ENCODE results near the gene DPYD. TPM values are rescaled to one million over a fixed set of nuclear protein-coding genes. Genes with fewer than 3 reads are reported as not detected.

DPYD gene
- total RNA-seq, 1 experiment from 2014 or later = 0.46 TPM

GRCh38 chr1:97608272-97608671, 312.6 kb downstream of the DPYD start (continued):
- TF ChIP-seq IRF2 (CRISPR knock-in tag; IDR thresholded peaks at IDR 0.05; ENCODE audit: borderline replicate concordance, low read depth) (no peak), MXD4 (CRISPR knock-in tag; IDR thresholded peaks at IDR 0.05; ENCODE audit: borderline replicate concordance) (no peak), ZBTB21 (CRISPR knock-in tag; IDR thresholded peaks at IDR 0.05; ENCODE audit: borderline replicate concordance) (no peak), ZNF219 (CRISPR knock-in tag; IDR thresholded peaks at IDR 0.05; ENCODE audit: borderline replicate concordance) (no peak), USF1 (CRISPR knock-in tag; IDR thresholded peaks at IDR 0.05) (no peak)

- Mint-ChIP-seq H3K27me3 (ENCODE audit: low read depth) (no peaks in the 10 kb centered on the region), H3K4me1 (peaks cover 4% of the 10 kb centered on the region; the same call in 1 of the 2 replicates), H3K27ac (no peak overlapping the region), H3K36me3 (no peaks in the 10 kb centered on the region), H3K9me3 (no peaks in the 10 kb centered on the region), H3K4me3 (no peak overlapping the region)
- ChIA-PET CTCF (no interaction called here), POLR2A (no interaction called here)
- DNase-seq (ENCODE audit: low spot score) (no peak), ATAC-seq (no peak)
- no peak for TF ChIP-seq ZNF281 (CRISPR knock-in tag; IDR thresholded peaks at IDR 0.05)
- no peak for TF ChIP-seq HMGXB4 (CRISPR knock-in tag; IDR thresholded peaks at IDR 0.05)
- no peak for TF ChIP-seq AR (CRISPR knock-in tag; IDR thresholded peaks at IDR 0.05)
- no peak for TF ChIP-seq ZNF512 (CRISPR knock-in tag; IDR thresholded peaks at IDR 0.05; ENCODE audit: borderline replicate concordance)
- TF ChIP-seq USF2 (CRISPR knock-in tag; IDR thresholded peaks at IDR 0.05) = no peak
- TF ChIP-seq PRRX2 (CRISPR knock-in tag; IDR thresholded peaks at IDR 0.05) = no peak
- TF ChIP-seq NR1H2 (CRISPR knock-in tag; IDR thresholded peaks at IDR 0.05) = no peak
- TF ChIP-seq ZNF121 (CRISPR knock-in tag; IDR thresholded peaks at IDR 0.05) = no peak
- no peak for TF ChIP-seq ZNF423 (CRISPR knock-in tag; IDR thresholded peaks at IDR 0.05)
- no peak for TF ChIP-seq ZNF671 (CRISPR knock-in tag; IDR thresholded peaks at IDR 0.05)
- no peak for TF ChIP-seq ZBTB21 (CRISPR knock-in tag; IDR thresholded peaks at IDR 0.05; ENCODE audit: borderline replicate concordance)
- no peak for TF ChIP-seq MAX (CRISPR knock-in tag; IDR thresholded peaks at IDR 0.05)
- TF ChIP-seq ZSCAN18 (CRISPR knock-in tag; IDR thresholded peaks at IDR 0.05) = no peak
These were observed 317.1 kb downstream of the DPYD start for GRCh38 chr1:97603776-97604175.

Measured in WTC11 (cell line).